Caki2 (cell line): ENCODE data around the gene ZRSR2. TPM values are rescaled to one million over a fixed set of nuclear protein-coding genes. Genes with fewer than 3 reads are reported as not detected.
"Not testable (repeated sequence)": the region's sequence is repeated elsewhere in the genome, so short reads cannot be mapped to it uniquely, and the experiment has no call there.

ENCODE experiments used
- DNase-seq: peaks from one replicate; pipeline ENCODE4 v3.0.0-alpha.2; 2015; ENCODE audit warnings: low read depth
- in situ Hi-C: cut with HindIII; loops from 2 replicates; pipeline ENCODE4 v1.10.0; 2016; ENCODE audit warnings: low sequenced_read_pairs, low pct_unique_long_range_greater_than_20kb, mixed read lengths
- total RNA-seq: library from RNA; depleted of rRNA; stranded (reverse); fragments of >200 nt; shearing (Covaris generic); gene quantifications from 2 replicates; pipeline ENCODE4 v1.2.3, GENCODE V29; 2014; ENCODE audit warnings: low replicate concordance; rRNA removed

Gene ZRSR2, protein sequence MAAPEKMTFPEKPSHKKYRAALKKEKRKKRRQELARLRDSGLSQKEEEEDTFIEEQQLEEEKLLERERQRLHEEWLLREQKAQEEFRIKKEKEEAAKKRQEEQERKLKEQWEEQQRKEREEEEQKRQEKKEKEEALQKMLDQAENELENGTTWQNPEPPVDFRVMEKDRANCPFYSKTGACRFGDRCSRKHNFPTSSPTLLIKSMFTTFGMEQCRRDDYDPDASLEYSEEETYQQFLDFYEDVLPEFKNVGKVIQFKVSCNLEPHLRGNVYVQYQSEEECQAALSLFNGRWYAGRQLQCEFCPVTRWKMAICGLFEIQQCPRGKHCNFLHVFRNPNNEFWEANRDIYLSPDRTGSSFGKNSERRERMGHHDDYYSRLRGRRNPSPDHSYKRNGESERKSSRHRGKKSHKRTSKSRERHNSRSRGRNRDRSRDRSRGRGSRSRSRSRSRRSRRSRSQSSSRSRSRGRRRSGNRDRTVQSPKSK
- total RNA-seq = 0.72 TPM in 1 of 2 replicates, not detected in the other

DNA sequence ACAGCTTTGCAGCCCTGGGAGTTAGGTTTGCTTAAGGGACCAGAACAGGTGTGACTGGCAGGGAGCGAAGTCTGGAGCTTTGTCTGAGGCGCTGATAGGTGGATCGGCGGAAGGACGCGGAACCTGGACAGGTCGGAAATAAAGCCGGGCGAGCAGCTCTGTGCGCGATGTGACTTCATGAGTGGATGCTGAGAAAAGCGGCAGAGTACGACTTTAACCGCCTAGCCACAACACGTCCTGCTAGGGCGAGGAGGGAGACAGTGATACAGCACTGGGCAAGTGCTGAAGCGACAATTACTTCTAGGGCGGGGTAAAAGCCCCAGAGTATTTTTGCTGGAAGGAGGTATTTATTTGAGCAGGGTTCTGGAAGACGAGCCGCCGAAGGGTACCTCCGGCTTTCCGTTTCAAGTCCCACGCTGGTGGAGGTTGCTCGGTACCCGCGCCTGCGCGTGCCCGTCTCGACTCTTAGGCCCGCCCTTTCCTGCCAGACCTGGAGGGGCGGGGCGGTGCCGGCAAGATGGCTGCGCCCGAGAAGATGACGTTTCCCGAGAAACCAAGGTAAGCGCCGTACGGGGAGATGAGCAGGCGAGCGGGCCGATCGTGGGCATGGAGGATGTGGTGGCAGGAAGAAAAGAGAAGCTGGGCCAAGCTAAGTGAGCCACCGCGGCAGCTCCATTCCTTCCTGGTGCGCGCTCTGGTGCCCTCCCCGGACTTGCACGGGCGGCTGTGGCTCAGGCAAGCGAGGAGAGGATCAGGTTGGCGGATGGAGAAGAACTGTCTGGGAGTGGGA, at the start of gene ZRSR2:
Gene ZRSR2, plus strand, starts transcription at position 506 of the 790 bp plus-strand sequence. Its CDS starts 12 bp downstream, at position 518.
- in situ Hi-C loops = no loop called here
- peak; percentile 76 for DNase-seq

DNA sequence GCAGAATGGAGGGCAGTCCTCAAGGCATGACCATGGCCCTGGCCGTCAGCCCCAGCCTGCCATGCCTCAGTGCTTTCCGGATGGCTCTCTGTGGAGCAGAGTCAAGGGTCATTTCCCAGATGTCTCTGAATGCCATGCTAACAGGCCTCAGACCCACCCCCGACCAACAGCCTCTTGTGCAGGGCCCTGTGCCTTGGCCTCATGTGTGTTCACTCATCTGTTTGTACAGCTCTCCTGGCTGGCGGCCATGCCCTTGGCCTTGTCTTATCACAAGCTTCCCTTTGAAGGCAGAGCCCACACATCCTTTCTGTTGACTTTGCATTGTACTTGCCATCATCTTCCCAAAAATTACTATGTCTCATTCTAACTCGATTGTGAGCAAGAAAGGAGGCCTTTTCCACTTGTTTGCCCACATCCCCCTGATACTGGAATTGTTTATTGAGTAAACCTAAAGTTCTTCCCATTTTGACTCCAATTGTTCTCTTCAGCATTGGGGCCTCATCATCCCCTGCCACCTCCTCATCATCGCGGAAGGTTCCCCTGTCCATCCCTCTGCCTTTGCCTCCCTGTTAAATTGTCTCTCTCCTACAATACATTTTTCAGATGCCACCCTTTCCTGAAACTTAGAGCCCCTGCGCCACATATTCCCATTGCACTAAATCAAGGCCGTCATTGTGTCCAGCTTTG, 46.0 kb upstream of the ZRSR2 start:
- in situ Hi-C loops = no loop called here
- peak; percentile 58 for DNase-seq

DNA sequence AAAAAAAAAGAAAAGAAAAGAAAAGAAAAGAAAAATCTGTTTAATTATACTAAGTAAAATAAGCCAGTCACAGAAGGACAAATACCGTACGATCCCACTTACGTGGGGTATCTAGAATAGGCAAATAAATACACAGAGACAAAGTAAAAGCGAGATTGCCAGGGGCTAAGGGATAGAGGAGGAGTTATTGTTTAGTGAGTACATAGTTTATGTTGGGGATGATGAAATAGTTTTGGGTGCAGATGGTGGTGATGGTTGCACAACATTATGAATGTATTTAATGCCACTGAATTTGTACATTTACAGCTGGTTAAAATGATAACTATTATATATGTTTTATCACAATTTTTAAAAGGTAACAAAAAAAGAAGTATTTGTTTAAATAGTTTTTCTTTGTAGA, 45.1 kb upstream of the ZRSR2 start:
- in situ Hi-C loops = no loop called here
- DNase-seq = no peak

DNA sequence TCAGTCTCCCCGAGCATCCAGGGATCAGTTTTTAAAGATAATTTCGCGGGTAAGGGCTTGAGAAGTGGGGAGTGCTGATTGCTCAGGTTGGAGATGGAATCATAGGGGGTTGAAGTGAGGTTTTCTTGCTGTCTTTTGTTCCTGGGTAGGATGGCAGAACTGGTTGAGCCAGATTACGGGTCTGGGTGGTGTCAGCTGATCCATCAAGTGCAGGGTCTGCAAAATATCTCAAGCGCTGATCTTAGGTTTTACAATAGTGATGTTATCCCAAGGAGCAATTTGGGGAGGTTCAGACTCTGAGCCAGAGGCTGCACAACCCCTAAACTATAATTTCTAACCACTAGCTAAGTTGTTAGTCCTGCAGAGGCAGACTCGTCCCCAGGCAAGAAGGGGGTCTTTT, 43.6 kb upstream of the ZRSR2 start:
- in situ Hi-C loops, DNase-seq: not testable (repeated sequence)

DNA sequence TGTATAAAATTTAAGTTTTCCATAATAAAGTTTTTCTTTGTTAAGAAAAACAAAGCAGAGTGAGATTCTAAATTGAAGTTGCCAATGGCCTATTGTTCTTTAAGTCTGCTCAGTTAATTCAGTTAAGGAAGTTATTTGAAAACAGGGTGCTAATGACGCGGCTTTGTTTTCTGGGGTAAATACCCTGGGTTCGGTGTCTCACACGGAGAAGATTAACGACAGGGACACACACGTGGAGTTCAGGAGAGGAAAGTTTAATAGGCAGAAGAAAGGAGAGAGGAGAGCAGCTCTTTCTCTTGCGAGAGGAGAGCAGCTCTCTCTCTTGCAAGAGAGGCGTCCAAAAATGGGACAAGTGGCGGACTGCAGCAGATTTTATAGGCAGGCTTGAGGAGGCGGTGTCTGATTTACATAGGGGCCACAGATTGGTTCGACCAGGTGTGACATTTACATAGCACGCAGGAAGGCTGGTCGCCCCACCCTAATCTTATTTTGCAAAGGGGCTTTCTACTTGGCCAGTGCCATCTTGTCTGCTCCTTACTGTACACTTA, 42.6 kb upstream of the ZRSR2 start:
- DNase-seq = no peak
- in situ Hi-C loops = no loop called here

GRCh38 chrX:15748841-15749240, 41.4 kb upstream of the ZRSR2 start:
- in situ Hi-C loops = no loop called here
- no peak for DNase-seq

GRCh38 chrX:15749642-15750610, 40.4 kb upstream of the ZRSR2 start:
- in situ Hi-C loops = no loop called here
- DNase-seq = peak; percentile 1

DNA sequence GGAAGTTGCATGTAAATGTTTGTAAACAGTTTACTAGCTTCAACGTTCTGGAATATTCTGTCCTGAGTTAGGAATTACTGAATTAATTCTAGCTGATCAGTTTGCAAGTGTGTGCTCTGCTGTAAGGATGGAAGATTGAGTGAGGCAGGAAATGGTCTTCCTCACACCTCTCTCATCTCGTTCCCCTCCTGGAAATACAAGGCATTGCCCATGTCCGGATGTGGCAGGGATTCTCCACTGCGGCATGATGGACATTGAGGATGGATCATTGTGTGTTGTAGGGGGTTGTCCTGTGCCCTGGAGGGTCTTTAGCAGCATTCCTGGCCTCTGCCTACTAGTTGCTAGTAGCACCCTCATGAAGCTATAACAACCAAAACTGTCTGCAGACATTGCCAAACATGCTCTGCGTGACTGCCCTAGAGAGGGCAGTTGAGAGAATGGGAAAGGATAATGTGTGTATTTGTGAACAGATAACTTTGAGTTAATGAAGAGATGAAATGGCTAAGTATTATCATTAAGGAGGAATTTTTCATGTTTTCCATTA, 39.6 kb upstream of the ZRSR2 start:
- no peak for DNase-seq
- in situ Hi-C loops = no loop called here

- in situ Hi-C loops = no loop called here
- peak; percentile 80 for DNase-seq
These were observed 39.0 kb upstream of the ZRSR2 start for GRCh38 chrX:15751155-15751819.

DNA sequence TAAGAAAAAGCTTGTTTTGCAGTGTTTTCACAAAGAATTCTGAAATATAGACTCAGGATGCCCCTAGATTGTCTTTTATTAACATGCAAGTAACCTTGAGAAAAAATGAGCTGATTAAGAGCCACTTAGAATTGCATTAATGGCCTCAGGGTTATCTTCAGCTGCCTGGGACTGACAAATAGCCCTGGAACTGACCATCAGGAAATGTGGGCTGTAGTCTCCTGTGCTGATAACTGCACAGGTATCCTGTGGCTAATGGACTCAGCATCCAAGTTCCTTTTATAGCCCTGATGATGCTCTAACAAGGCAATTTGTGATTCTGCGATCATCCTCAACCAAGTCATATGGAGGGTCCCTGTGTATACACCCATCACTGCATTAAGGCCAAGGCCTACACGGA, 35.2 kb upstream of the ZRSR2 start:
- in situ Hi-C loops = no loop called here

GRCh38 chrX:15758140-15758539, 32.1 kb upstream of the ZRSR2 start:
- in situ Hi-C loops = no loop called here
- DNase-seq = no peak

More for the DNA sequence above, 35.2 kb upstream of the ZRSR2 start:
- no peak for DNase-seq

DNA sequence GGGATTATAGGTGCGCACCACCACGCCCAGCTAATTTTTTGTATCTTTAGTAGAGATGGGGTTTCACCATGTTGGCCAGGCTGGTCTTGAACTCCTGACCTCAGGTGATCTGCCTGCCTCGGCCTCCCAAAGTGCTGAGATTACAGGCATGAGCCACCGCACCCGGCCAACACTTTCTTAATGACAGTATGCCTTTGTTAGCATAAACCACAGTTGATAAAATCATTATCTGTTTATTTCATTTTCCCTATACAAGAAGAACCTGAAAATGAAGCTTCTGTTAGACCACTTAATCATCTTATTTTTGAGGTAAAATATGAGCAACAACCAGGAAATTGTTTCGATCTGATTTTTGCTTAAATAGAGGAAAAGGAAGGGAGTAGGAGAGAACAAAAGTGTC, 30.4 kb upstream of the ZRSR2 start:
- in situ Hi-C loops, DNase-seq: not testable (repeated sequence)

- in situ Hi-C loops = no loop called here
- no peak for DNase-seq
These were observed 28.6 kb upstream of the ZRSR2 start for GRCh38 chrX:15761564-15762191.

- in situ Hi-C loops = no loop called here
These were observed 20.9 kb upstream of the ZRSR2 start for GRCh38 chrX:15769300-15769954.

GRCh38 chrX:15781961-15782699, 8.2 kb upstream of the ZRSR2 start:
- DNase-seq = no peak
- in situ Hi-C loops = no loop called here

More at GRCh38 chrX:15769300-15769954, 20.9 kb upstream of the ZRSR2 start:
- DNase-seq = no peak
